SHP77 treated with DMSO at 0.1 percent for 48 hours (cell line): Measurements from ENCODE around the gene LKAAEAR1.

ENCODE experiments used
- DNase-seq: peaks from one replicate; lab custom pipeline; 2025; lab: John Stamatoyannopoulos, UW

Gene LKAAEAR1

DNA sequence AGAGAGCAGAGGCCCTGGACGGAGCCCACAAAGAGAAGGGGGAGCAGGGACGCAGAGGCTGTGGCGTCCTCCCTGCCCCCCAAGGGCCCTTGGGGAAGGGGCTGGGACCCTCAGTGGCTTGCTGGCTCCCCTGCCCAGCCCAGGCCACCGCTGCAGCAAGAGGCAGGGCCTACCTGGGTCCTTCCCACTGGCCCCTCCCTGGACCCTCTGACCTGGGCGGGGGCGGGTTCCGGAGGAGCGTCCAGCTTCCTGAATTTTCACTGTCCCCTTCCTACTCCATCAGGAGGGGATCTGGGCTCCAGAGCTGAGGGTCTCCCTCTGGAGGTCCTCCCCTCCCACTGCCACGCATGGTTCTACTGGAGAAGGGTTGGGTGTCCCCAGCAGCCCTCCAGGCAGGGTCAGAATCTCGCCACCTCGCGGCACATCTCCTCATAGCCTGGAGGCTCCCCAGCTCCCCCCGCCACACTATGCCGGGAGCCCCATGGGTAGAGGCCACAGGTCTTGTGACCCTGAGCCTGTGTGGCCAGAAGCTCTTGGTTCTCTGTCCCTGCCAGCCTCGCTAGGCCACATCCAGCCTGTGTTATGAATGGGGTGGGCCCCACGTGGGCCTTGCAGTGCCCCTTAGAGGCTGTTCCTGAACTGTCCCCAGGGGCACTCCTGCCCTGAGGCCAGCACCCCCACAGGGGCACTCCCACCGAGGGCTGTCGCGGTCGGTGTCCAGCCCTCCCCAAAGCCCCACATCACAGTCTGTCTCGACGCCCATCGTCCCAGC lies 33.8 kb downstream of the LKAAEAR1 start:
- no peak for DNase-seq

DNA sequence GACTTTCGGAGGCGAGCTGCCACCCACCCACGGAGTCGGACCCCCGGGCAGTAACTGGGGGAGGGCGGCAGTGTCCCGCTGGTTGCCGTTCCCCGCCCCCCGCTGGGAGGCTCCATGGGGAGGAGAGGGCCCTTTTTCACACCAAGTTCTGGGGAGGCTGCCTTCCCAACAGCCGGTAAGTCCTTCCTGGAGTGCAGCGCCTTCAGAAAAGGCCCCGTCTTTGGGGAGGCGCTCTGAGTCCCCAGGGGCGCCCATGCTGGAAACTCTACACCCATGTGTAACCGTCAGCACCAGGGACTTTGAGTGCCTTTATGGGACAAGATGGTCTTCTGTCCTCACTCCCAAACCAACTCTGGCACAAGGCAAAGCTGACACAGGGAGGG lies 34.3 kb downstream of the LKAAEAR1 start:
- DNase-seq = no peak

DNA sequence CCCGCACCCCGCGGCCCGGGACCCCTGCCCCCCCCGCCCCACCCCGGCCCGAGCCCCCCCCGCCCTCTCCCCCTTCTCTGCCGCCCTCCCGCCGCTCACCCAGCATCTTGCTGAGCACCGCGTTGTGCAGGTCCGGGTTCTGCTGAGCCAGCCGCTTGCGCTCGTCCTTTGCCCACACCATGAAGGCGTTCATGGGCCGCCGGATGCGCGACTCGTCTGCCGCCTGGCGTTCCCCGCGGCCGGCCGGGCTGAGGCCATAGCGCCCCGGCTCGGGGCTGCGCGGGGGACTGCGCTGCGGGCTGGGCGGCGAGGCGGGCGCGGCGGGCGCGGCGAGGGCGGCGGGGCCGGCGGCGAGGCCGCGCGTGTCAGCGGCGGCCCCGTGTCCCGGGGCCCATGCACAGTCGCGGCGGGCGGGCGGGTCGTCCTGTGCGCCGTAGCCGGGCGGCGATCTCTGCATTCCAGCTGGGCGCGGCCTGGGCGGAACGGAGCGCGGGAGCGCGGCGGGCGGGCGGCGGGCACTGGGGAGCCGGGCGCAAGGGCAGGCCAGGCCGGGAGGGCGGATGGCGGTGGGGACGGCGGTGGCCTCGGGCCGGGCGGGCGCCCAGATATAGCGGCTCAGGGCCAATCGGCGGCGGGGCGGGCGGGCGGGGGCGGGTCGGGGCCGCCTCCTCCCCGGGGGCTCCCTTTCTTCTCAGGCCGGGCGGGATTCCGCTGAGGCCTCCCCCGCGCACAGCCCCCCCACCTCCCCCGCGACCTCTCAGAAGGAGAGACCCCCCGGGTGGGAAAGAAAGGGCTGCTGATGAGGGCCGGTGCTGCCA lies 34.9 kb downstream of the LKAAEAR1 start, which contains the start of gene SOX18:
TSS of gene SOX18 (minus strand) at position 580 of the 818 bp plus-strand sequence. CDS start at position 457, 123 bp downstream.
- DNase-seq = no peak

DNA sequence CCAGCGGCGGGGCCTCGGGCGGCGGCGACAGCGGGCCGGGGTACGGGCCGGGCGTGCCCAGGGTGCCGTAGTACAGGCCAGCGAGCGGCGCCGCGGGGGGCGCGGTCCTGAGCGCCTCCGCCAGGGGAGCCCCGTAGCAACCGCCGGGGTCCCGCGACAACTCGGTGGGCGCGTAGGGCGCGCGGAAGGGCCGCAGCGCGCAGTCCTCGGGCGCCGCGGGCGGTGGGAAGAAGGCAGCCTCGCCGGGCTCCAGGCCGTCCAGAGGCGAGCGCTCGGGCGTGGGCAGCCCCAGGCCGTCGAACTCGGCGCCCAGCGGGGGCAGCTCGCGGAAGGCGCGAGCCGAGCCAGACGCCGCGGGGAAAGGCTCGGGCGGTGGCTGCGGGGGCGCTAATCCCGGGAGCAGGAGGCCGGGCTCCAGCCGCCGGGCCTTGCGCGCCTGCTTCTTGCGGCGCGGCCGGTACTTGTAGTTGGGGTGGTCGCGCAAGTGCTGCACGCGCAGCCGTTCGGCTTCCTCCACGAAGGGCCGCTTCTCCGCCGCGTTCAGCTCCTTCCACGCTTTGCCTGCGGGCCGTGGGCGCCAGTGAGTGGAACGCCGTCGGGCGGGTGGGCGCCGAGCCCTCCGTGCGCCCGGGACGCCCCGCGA lies 35.7 kb downstream of the LKAAEAR1 start:
- no peak for DNase-seq

DNA sequence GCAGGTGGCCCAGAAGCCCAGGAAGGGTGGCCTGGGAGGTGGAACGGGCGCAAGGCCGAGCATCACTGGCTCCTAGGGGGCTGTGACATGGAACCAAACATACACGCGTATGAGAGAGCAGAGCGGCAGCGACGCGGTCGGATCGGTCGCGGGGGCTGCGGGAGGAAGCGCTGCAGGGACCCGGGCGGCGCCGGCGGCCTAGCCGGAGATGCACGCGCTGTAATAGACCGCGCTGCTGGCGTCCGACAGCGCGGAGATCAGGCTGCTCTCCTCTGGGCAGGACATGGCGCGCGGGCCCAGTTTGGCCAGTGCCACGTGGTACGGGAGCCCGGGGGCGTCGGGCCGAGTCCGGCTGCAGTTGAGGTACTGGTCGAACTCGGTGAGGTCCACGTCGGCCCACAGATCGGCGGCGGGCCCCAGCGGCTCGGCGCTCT lies 36.2 kb downstream of the LKAAEAR1 start:
- DNase-seq = no peak

DNA sequence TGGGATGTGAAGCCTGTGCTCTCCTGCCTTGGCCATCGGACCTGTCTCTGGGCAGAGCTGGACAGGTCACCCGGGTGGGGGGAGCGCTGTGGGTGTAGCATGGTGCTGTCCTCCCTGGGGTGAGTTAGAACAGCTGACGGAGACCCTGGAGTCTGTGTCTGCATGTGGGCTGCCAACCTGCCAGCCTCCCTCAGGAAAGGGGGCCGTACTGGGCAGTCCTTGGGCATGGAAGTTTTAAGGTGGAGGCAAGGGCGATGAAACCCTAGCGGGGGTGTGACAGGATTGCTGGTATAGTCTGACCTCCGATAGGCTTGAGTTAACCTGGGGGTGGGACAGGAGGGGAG lies 37.2 kb downstream of the LKAAEAR1 start:
- no peak for DNase-seq

DNA sequence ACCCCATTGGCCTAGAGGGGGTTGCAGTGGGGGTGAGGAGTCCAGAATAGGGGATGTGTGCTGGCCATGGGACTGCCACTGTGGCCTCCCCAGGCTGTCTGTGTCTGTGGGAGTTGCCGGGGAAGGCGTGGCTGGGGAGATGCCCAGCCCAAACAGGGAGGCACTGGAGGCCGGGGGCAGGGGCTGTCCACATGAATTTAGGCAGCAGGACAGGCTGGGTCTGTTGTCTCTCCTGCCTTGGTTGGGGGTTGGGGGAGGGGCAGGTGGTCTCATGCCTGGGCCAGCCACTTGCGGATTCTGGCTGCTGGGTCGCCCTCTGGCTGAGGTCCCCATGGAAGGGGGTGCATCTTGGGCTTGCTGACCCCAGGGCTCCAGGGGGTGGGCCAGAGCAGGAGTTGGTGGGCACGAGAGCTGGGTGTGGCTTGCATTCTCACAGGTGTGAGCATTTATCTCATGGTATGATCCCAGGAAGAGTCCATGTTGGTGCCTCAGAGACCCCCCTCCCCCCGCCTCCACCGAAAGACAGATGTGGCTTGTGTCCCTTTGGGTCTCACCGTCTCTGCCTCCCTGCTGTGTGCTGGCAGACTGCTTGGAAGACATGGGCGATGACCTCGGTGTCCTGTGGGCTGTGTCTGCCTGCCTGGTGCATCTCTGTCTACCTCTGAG lies 38.7 kb downstream of the LKAAEAR1 start:
- DNase-seq = no peak

DNA sequence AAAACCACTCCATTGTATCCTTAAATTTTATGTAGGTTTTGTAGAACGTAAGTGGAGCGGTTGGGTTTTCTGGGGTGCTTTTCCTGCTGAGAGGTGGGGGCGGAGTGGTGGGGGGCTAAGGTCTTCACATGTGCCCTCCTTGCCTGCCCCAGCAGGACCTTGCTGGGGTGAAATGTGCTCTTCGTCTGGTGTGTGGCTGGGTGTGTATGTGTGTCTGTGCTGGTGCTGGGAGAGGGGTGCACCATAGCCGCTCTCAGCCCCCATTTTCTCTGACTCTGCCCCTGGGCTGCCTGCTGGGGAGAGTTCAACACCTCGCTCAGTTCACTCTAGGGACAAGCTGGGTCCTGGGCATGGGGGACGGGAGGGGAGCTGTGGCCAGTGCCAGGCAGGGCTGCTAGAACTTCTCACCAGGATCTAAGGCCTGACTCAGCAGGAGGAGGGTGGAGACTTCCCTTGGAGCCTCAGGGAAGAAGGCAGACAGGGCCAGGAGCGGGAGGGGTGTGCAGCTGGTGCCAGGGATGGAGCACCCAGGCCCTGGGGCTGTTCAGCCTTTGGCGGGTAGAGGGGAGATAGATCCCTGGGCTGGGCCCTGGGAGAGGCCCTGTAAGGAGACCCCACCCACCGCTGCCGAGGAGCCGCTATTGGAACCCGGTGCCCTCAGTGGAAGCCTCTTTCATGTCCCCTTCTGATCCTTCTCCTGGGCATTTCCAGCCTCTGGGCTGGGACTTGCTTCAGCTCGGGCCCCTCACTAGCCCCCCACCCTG lies 39.5 kb downstream of the LKAAEAR1 start:
- no peak for DNase-seq

DNA sequence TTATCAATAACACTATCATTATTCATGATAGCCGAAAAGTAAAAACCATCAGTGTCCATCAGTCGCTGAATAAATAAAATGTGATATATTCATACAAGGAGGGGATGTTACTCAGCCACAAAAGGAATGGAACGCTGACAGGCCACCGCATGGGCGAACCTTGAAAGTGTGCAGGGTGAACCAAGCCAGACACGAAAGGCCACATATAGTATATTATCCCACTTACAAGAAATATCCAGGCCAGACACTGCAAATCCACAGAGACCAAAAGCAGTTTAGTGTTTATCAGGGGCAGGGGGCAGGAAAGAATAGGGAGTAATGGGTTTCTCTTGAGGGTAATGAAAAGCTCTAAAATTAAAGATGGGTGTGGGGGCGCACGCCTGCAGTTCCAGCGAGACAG lies 40.4 kb downstream of the LKAAEAR1 start:
- DNase-seq = no peak

DNA sequence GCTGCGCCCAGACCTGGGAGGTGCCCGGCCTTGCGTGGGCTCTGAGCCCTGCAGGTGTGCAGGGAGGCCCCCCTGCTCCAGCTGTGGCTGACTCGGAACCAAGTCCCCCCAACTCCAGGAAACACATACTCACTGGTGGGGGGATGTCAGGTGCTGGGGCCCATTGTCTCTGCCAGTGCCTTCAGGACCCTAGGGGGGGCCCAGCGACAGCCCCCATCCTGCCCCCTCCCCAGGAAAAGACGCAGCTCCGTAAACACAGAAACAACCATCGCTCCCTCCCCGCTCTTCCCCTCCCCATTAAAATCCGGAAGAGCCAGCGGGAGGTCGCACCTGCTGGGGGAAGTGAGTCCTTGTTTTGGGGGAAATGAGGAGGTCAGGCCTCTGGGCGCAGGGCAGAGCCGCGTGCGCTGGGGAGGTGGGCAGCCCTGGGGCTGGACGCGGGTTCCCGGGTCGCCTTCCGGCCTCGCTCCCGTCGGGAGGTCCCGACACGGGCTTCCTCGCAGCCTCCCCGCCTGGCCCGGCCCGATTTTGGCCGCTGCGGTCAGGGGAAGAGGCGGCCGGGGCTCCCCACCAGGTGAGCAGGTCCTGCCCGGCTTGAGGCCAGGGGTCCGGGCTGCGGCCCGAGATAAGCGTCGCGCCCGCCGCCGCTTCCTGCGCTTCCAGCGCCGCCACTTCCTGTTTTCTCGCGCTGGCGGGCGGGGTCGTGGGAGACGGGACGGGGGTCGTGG lies 42.0 kb downstream of the LKAAEAR1 start:
- no peak for DNase-seq

DNA sequence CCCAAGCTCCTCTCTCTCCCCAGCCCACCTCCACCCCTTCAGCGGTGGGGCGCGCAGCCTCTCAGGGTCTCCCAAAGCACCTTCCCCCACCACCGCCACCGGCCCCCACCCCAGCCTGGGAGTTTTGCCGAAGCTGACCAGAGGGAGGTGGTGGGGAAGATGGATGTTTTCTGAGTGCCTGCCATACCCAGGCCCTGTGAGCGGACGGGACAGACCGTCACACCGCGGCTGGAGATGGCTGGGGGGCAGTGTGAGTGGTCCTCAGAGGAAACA lies 42.5 kb downstream of the LKAAEAR1 start:
- no peak for DNase-seq

DNA sequence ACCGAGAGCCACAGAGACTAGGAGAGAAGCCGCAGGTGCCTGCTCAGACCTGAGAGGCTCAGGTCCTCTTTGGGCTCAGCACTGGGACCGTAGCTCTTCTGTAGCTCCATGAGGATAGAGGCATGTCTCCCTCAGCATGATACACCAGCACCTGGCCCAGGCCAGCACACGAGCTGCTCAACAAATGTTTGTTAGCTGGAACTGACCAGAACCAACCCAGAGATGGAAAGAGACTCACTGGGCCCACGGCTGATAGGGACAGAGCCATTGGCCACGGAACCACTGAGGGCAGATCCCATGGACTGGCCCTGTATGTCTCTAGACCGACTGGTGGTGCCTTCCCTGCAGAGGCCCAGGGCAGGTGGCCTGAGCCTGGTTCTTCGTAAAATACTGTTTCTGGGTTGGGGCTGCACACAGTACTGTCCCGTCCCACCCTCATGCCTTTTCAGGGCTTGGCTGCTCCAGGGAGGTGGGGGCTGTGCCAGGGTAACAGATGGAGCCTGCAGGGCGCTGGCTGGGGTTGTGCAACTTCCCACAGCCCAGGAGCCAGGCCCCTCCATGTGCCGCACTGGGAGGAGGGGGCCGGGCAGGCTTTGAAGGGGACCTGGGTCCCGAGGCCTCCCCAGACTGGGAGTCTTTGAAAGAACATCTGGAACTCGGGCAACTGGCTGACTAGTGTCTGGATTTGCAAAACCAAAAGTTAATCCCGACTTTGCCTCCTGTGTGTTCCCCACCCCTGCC lies 43.0 kb downstream of the LKAAEAR1 start:
- DNase-seq = no peak

DNA sequence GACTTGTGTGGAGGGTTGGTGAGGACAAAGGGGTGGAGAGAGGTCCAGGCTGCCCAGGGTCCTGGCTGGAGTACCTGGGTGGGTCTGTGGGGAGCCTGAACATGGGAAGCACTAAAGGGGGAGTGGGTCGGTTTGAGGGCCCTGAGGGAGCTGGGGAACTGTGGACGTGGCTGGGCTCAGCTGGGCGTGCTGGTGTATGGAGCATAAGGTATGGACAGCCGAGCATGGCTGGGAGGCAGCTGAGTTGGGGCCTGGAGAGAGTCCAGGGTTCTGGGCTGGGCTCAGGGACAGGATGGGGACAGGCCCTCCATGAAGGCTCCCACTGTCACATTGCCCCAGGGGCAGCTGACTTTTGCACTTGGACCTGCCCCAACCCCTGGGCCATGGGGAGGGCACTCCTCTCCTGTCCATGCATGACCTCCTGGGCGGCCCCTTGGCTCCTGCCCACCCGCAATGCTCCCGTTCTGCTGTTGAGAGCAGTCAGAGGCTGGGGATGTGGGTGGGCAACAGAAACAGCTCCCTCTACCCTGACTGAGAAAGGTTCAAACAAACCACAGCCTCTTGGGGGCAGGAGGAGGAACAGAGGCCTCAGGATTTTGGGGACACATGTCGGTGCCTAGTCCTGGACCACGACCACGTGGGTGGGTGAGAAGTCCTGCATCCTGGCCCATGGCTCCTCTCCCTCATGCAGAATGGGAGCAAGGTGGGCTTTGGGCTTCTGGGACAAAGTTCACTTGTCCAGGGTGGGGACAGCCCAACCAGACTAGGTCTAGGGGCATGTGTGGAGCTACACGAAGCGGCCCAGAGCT lies 43.8 kb downstream of the LKAAEAR1 start:
- no peak for DNase-seq

DNA sequence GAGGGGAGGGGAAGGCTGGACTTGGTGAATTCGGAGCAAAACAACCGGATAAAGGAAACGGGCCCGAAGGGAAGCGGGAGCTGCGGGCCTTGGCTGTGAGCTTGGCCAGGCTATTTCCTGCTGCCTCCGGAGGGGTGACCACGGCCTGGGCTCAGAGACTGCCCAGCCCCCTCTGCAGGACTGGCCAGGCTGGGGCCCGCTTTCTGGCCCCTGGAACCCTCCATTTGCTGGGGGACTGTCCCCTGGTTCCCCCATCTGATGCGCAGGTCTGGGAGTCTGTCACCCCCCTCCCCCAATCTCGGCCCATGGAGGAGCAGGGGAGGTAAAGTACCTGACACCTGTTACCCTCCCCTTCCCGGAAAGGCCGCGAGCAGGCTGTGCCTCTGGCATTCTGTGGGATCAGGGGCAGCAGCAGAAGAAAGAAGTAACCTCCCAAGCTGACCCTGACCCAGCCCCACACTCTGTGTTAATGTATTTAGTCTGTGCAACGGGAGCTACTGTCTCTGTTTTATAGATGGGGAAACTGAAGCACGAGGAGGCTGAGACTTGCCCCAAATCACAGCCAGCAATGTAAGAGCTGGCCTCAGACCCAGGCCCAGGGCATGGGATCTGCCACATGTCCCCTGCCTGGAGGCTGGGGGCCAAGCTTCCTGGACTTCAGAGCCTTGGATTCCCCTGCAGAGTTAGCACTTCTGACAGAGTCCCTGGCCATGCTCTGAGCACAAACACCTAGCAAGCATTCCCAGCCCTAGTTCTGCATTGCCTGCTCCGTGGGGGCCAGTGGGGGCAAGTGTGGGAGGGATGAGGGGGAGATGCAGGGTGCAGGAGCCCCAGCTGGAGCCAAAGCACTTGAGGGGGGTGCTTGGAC lies 44.7 kb downstream of the LKAAEAR1 start:
- DNase-seq = no peak

DNA sequence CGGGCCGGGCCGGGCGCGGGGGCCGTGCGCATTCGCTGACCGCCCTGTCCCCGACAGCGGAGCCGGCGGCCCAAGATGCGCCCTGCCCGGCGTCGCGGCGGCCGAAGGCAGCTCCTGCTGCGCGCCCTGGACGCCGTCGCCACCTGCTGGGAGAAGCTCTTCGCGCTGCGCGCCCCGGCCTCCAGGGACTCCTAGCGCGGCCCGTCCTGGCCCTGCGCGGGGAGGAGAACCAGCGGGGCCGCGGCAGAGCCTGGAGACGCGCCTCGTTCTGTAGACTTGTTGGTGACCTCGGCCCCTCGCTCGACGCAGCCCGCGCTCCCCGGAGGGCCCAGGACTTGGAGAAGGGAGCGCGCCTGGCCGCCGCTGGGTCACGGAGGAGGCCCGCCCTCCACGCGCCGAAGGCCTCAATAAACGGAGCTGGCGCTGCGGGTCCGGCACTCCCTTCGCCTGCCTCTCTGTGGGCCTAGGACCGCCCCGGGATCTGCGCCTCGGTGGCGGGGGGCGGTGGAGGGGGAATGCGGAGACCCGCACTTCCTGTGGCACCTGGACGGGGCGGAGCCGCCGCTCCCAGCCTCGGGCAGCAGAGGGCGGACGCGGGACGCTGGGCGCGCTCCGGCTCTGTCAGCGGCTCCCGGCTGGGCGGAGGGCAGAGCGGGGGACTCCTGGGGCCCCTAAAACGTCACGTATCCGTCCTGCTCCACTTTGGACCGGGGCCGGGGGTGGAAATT lies 45.5 kb downstream of the LKAAEAR1 start:
- DNase-seq = peak; percentile 46

DNA sequence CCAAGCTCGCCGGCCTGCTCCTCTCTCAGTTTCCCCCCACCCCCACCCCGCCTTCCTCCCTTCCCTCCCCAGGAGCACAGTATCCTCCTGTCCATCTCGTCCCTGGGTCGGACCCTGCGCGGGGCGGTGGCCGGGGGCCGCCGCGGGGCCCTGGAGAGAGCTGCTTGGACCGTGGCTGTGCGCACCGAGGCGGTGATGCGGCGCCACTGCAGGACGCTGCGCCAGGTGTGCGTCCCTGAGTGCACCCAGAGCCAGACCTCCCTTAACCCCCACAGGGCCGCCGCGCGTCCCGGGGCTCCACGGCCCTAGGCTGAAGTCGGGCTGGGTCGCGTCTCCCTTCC lies 46.0 kb downstream of the LKAAEAR1 start:
- DNase-seq = no peak

DNA sequence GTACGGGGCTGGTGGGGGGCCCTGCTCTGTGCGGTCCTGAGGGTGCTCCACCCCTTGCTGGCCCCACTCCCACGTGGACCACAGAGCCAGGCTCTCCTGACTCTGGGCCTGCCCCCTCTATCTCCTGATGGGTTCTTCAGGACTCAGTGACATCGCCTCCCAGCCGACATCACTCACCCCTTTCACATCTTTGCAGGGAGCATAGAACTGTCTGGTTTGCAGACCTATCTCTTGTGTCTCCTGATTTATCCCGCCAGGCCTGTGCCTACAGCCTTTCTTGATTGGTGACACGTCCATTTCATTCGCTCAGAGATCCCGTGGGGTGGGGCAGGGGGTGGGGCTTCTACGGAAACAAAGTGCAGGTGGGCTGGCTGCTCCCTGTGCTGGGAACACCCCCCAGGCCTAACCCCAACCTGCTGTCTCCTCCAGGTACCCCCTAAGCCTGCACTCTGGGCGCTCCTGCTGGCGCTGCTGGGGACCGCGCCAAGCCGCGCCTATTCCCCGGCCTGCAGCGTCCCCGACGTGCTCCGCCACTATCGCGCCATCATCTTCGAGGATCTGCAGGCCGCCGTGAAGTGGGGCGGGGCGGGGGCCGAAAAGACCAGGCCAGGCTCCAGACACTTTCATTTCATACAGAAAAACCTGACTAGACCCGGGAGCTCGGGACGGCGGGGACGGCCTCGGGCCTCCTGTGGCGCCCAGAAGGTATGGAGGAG lies 46.5 kb downstream of the LKAAEAR1 start:
- no peak for DNase-seq

DNA sequence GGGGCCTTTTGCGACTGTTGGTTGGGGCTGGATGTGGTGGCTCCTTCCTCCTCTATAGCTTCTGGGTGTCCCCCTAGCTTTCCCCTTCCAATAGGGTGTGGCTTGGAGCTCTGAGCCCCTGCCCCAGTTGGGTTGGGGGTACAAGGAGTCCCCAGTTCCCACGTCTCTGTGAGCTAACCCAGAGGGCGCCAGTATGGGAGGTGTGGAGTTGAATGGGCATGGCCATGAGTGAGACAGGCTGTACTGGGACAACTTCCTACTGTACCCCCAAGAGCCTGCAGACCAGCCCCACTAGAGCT lies 47.0 kb downstream of the LKAAEAR1 start:
- DNase-seq = no peak
